Muscle of leg (tissue), 11 donors: ENCODE measurements around the gene NAA38. TPM values are rescaled to one million over a fixed set of nuclear protein-coding genes. Genes with fewer than 3 reads are reported as not detected.
"Not testable (repeated sequence)": the region's sequence is repeated elsewhere in the genome, so short reads cannot be mapped to it uniquely, and the experiment has no call there.

Experiments
- DNase-seq: peaks from one replicate; pipeline ENCODE4 v3.0.0; 2013
- H3K27ac ChIP-seq: one replicate; pipeline ENCODE4 v1.5.1; 2013; ENCODE audit warnings: mild to moderate bottlenecking, low read length, control low read depth
- H3K27me3 ChIP-seq: one replicate; pipeline ENCODE4 v1.6.1; 2013; ENCODE audit warnings: low read length; ENCODE audit not compliant: control insufficient read depth, insufficient read depth
- H3K36me3 ChIP-seq: one replicate; pipeline ENCODE4 v1.6.1; 2013; ENCODE audit warnings: low read length; ENCODE audit not compliant: control insufficient read depth, insufficient read depth
- H3K4me1 ChIP-seq: one replicate; pipeline ENCODE4 v1.6.1; 2013; ENCODE audit warnings: low read length; ENCODE audit not compliant: control insufficient read depth, insufficient read depth
- H3K4me3 ChIP-seq: one replicate; pipeline ENCODE4 v1.5.1; 2013; ENCODE audit warnings: low read length, control low read depth
- H3K9me3 ChIP-seq: replicated peaks from 2 replicates; pipeline ENCODE4 v1.6.1; 2013; ENCODE audit warnings: low read depth, low read length; ENCODE audit not compliant: control insufficient read depth
- WGBS: methylation state at CpG from one replicate; pipeline ENCODE4 v1.1.5; 2013; ENCODE audit warnings: missing lambda C conversion rate; ENCODE audit not compliant: insufficient coverage; 5-methylcytosine and 5-hydroxymethylcytosine counted together
- polyA plus RNA-seq, 8 donors: library from polyadenylated mRNA; unstranded; fragments of 120-200 nt; gene quantifications; one replicate each; pipeline versions ENCODE4 v1.2.1 to v1.2.3, GENCODE V29; 2013; ENCODE audit warnings: inconsistent platforms in 1 of 8, low replicate concordance in 1 of 8; ENCODE audit not compliant: insufficient read length in 8 of 8, insufficient read depth in 1 of 8
- total RNA-seq: library from RNA; stranded (reverse); fragments of 120-200 nt; gene quantifications from one replicate; pipeline ENCODE4 v1.2.4, GENCODE V29; 2013

Gene NAA38
- total and polyA plus RNA-seq, 9 donors: 44.6 to 97.7 (median 55.0) TPM

GRCh38 chr17:7809791-7810343, 47.5 kb downstream of the NAA38 start:
- H3K4me3 ChIP-seq, H3K27ac ChIP-seq, H3K36me3 ChIP-seq, H3K9me3 ChIP-seq, H3K4me1 ChIP-seq, H3K27me3 ChIP-seq, DNase-seq: not testable (repeated sequence)
- 64% methylated on average over 3 of the region's 9 CpGs for WGBS

GRCh38 chr17:7809086-7809790, 48.1 kb downstream of the NAA38 start:
- Histone ChIP-seq H3K27me3 (peaks cover 3% of the 10 kb centered on the region), H3K4me3 (no peak overlapping the region), H3K27ac (no peak overlapping the region), H3K36me3 (peaks cover 2% of the 10 kb centered on the region), H3K9me3 (no peaks in the 10 kb centered on the region), H3K4me1 (no peaks in the 10 kb centered on the region)
- DNase-seq: no peak
- 48% methylated on average over 7 of the region's 11 CpGs for WGBS

- H3K9me3 ChIP-seq: no peaks in the 10 kb centered on the region
- no peak overlapping the region for H3K27ac ChIP-seq
- DNase-seq: no peak
- H3K27me3 ChIP-seq: peaks cover 6% of the 10 kb centered on the region
- 85% methylated on average over 16 of the region's 21 CpGs for WGBS
- peaks cover 2% of the 10 kb centered on the region for H3K4me1 ChIP-seq
- no peak overlapping the region for H3K4me3 ChIP-seq
- H3K36me3 ChIP-seq: peaks cover 2% of the 10 kb centered on the region
Measured at GRCh38 chr17:7807206-7807605, 50.2 kb downstream of the NAA38 start.

Other genes starting within 250 kb of the NAA38 start
- 35.1 TPM for gene FXR2, start 242.7 kb downstream of the NAA38 start, total RNA-seq
- 10 to 100 TPM; 31.4 to 37.2 (median 34.9) TPM for gene FXR2, start 242.7 kb downstream of the NAA38 start, polyA plus RNA-seq
- 72.1 TPM for gene SAT2, start 229.7 kb downstream of the NAA38 start, total RNA-seq
- 10 to 100 TPM; 61.5 to 82.1 (median 69.9) TPM for gene SAT2, start 229.7 kb downstream of the NAA38 start, polyA plus RNA-seq
- 0.58 TPM for gene SHBG, start 227.4 kb downstream of the NAA38 start, total RNA-seq
- 1 to 10 TPM in 5 of 8 donors, under 1 TPM in 3; 0.63 to 1.5 (median 1.1) TPM for gene SHBG, start 227.4 kb downstream of the NAA38 start, polyA plus RNA-seq
- gene ATP1B2, start 206.6 kb downstream of the NAA38 start, total RNA-seq: 2.7 TPM
- gene ATP1B2, start 206.6 kb downstream of the NAA38 start, polyA plus RNA-seq: 10 to 100 TPM; 12.4 to 27.3 (median 23.4) TPM
- gene TP53, start 170.1 kb downstream of the NAA38 start, total RNA-seq: 17.9 TPM
- gene TP53, start 170.1 kb downstream of the NAA38 start, polyA plus RNA-seq: 10 to 100 TPM; 33.8 to 51.8 (median 40.9) TPM
- gene WRAP53, start 169.1 kb downstream of the NAA38 start, total RNA-seq: 5.9 TPM
- gene WRAP53, start 169.1 kb downstream of the NAA38 start, polyA plus RNA-seq: 10 to 100 TPM in 1 of 8 donors, 1 to 10 TPM in 7; 7.9 to 10.0 (median 8.3) TPM
- gene EFNB3, start 152.4 kb downstream of the NAA38 start, total RNA-seq: 3.6 TPM
- gene EFNB3, start 152.4 kb downstream of the NAA38 start, polyA plus RNA-seq: 10 to 100 TPM in 1 of 8 donors, 1 to 10 TPM in 7; 4.0 to 11.6 (median 7.0) TPM
- 4.6 TPM for gene DNAH2, start 139.8 kb downstream of the NAA38 start, total RNA-seq
- 10 to 100 TPM in 2 of 8 donors, 1 to 10 TPM in 6; 3.9 to 18.3 (median 6.2) TPM for gene DNAH2, start 139.8 kb downstream of the NAA38 start, polyA plus RNA-seq
- gene KDM6B, start 23.3 kb downstream of the NAA38 start, total RNA-seq: 5.4 TPM
- gene KDM6B, start 23.3 kb downstream of the NAA38 start, polyA plus RNA-seq: 10 to 100 TPM; 10.9 to 20.1 (median 15.9) TPM
- 18.4 TPM for gene TMEM88, start 2.5 kb downstream of the NAA38 start, total RNA-seq
- 10 to 100 TPM; 22.4 to 30.3 (median 27.9) TPM for gene TMEM88, start 2.5 kb downstream of the NAA38 start, polyA plus RNA-seq
- 5.9 TPM for gene CYB5D1, start 444 bp upstream of the NAA38 start, total RNA-seq
- 1 to 10 TPM; 6.5 to 9.3 (median 7.4) TPM for gene CYB5D1, start 444 bp upstream of the NAA38 start, polyA plus RNA-seq
- gene CHD3, start 31.2 kb upstream of the NAA38 start, total RNA-seq: 47.6 TPM
- gene CHD3, start 31.2 kb upstream of the NAA38 start, polyA plus RNA-seq: 100 to 1,000 TPM in 1 of 8 donors, 10 to 100 TPM in 7; 54.6 to 124 (median 78.2) TPM
- 3.0 TPM for gene RNF227, start 58.7 kb upstream of the NAA38 start, total RNA-seq
- gene RNF227, start 58.7 kb upstream of the NAA38 start, polyA plus RNA-seq: 1 to 10 TPM; 2.5 to 4.1 (median 3.0) TPM
- gene KCNAB3, start 72.3 kb upstream of the NAA38 start, total RNA-seq: 2.4 TPM
- gene KCNAB3, start 72.3 kb upstream of the NAA38 start, polyA plus RNA-seq: 1 to 10 TPM; 3.5 to 9.5 (median 5.2) TPM
- 14.3 TPM for gene TRAPPC1, start 74.4 kb upstream of the NAA38 start, total RNA-seq
- 100 to 1,000 TPM in 4 of 8 donors, 10 to 100 TPM in 4; 83.3 to 107 (median 101) TPM for gene TRAPPC1, start 74.4 kb upstream of the NAA38 start, polyA plus RNA-seq
- 15.8 TPM for gene CNTROB, start 74.6 kb upstream of the NAA38 start, total RNA-seq
- 10 to 100 TPM; 29.5 to 41.0 (median 35.2) TPM for gene CNTROB, start 74.6 kb upstream of the NAA38 start, polyA plus RNA-seq
- gene GUCY2D, start 145.1 kb upstream of the NAA38 start, total RNA-seq: under 0.01 TPM
- gene GUCY2D, start 145.1 kb upstream of the NAA38 start, polyA plus RNA-seq: under 1 TPM in 2 of 8 donors, not detected in 6; 0.04 to 0.11 TPM
- gene ALOX15B, start 181.5 kb upstream of the NAA38 start, total RNA-seq: 0.31 TPM
- gene ALOX15B, start 181.5 kb upstream of the NAA38 start, polyA plus RNA-seq: under 1 TPM; 0.05 to 0.59 (median 0.30) TPM
- gene ALOX12B, start 230.2 kb upstream of the NAA38 start, total RNA-seq: not detected
- gene ALOX12B, start 230.2 kb upstream of the NAA38 start, polyA plus RNA-seq: not detected